NT2/D1 (cell line): ENCODE data around the gene MYL9.
A peak's percentile ranks its signal among the peaks of the same experiment; 100 is the strongest.

Experiments used
- DNase-seq: peaks from one replicate; pipeline ENCODE4 v3.0.0-alpha.2; 2011; ENCODE audit warnings: low read depth, low spot score
- H3K27me3 ChIP-seq: 2 replicates; pipeline ENCODE4 v1.6.0; 2011; ENCODE audit warnings: mild to moderate bottlenecking; ENCODE audit not compliant: insufficient read length, insufficient read depth
- H3K36me3 ChIP-seq: 2 replicates; pipeline ENCODE4 v1.6.1; 2011; ENCODE audit warnings: mild to moderate bottlenecking, low read length, mixed read lengths; ENCODE audit not compliant: insufficient read depth, insufficient read length
- H3K4me1 ChIP-seq: 2 replicates; pipeline ENCODE4 v1.5.1; 2011; ENCODE audit not compliant: insufficient read depth, insufficient read length
- H3K4me3 ChIP-seq: 2 replicates; pipeline ENCODE4 v1.5.1; 2011; ENCODE audit warnings: low read depth; ENCODE audit not compliant: insufficient read length
- H3K9ac ChIP-seq: 2 replicates; pipeline ENCODE4 v1.6.0; 2011; ENCODE audit warnings: low read depth; ENCODE audit not compliant: insufficient read length
- H3K9me3 ChIP-seq: 2 replicates; pipeline ENCODE4 v1.5.1; 2011; ENCODE audit warnings: mild to moderate bottlenecking, low read length; ENCODE audit not compliant: insufficient read depth
- SUZ12 ChIP-seq: IDR thresholded peaks from 2 replicates; pipeline ENCODE4 v1.6.1; 2011; ENCODE audit not compliant: insufficient read length, insufficient read depth; ENCODE audit errors: extremely low read depth
- YY1 ChIP-seq: IDR thresholded peaks from 2 replicates; pipeline ENCODE4 v1.6.1; 2011; ENCODE audit not compliant: insufficient read length, insufficient read depth
- ZNF274 ChIP-seq: IDR thresholded peaks from 2 replicates; pipeline ENCODE4 v1.6.1; 2011; ENCODE audit warnings: mild to moderate bottlenecking, low read depth, low read length

Gene MYL9

GRCh38 chr20:36541768-36542488 is 609 bp downstream of the MYL9 start:
- TF ChIP-seq ZNF274 (no peak), YY1 (no peak), SUZ12 (no peak)
- Histone ChIP-seq H3K9me3 (no peaks in the 10 kb centered on the region), H3K36me3 (peaks cover 45% of the 10 kb centered on the region), H3K27me3 (peaks cover 5% of the 10 kb centered on the region), H3K9ac (peak overlapping the region; percentile 94), H3K4me1 (peaks cover 33% of the 10 kb centered on the region), H3K4me3 (peak overlapping the region; percentile 86)
- DNase-seq = peak; percentile 54

GRCh38 chr20:36542516-36543183 is 1.3 kb downstream of the MYL9 start:
- peaks cover 5% of the 10 kb centered on the region for H3K27me3 ChIP-seq
- peaks cover 52% of the 10 kb centered on the region for H3K36me3 ChIP-seq
- H3K9me3 ChIP-seq = no peaks in the 10 kb centered on the region
- H3K4me3 ChIP-seq = peak overlapping the region; percentile 86
- no peak for DNase-seq
- no peak for TF ChIP-seq YY1
- no peak for TF ChIP-seq ZNF274
- TF ChIP-seq SUZ12 = no peak
- peak overlapping the region; percentile 94 for H3K9ac ChIP-seq
- H3K4me1 ChIP-seq = peaks cover 33% of the 10 kb centered on the region

GRCh38 chr20:36543184-36544133 is 2.1 kb downstream of the MYL9 start:
- DNase-seq = no peak
- Histone ChIP-seq H3K4me1 (peaks cover 33% of the 10 kb centered on the region), H3K9ac (peak overlapping the region; percentile 54), H3K36me3 (peaks cover 60% of the 10 kb centered on the region), H3K4me3 (peak overlapping the region; percentile 1), H3K27me3 (peaks cover 5% of the 10 kb centered on the region), H3K9me3 (no peaks in the 10 kb centered on the region)
- no peak for TF ChIP-seq ZNF274
- no peak for TF ChIP-seq SUZ12
- TF ChIP-seq YY1 = no peak

DNA sequence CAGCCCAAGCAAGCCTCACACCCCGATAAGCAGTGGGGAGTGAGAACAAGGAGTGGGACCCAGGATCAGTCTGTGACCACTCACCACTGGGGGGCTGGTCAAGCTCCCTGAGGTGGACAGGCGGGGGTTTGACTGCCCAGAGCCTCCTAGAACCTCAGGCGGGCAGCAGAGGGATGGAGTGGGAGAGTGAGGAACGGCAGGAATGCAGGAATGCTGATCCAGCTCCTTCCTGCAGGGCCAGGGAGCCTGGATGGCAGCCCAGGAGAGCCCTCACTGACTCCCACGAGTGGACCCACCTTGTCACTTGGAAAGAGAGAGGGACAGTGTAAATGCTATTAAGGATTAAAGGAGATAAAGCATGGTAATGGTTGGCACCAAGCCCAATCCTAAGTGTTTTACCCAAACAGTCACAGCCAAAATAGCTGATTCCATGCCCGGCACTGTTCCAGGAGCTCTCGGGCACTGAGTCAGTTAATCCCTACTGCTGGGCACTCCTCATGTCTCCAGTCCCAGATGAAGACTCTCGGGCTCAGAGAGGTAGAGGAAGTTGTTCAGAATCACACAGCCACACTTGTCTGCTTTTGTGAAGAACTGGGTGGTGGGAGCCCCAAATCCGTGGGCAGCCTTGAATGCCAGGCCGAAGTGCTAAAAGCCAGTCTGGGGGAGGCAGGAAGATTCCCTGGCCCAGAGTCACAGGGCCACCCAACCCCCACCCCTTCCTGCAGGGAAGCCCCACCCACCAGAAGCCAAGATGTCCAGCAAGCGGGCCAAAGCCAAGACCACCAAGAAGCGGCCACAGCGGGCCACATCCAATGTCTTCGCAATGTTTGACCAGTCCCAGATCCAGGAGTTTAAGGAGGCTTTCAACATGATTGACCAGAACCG is 3.1 kb downstream of the MYL9 start:
- H3K4me3 ChIP-seq = no peak overlapping the region
- peaks cover 33% of the 10 kb centered on the region for H3K4me1 ChIP-seq
- H3K9ac ChIP-seq = peak overlapping the region; percentile 54
- H3K27me3 ChIP-seq = peaks cover 5% of the 10 kb centered on the region
- peaks cover 68% of the 10 kb centered on the region for H3K36me3 ChIP-seq
- H3K9me3 ChIP-seq = no peaks in the 10 kb centered on the region
- DNase-seq = no peak
- TF ChIP-seq ZNF274 (no peak), SUZ12 (no peak), YY1 (no peak)

- Histone ChIP-seq H3K4me3 (no peak overlapping the region), H3K4me1 (peaks cover 32% of the 10 kb centered on the region), H3K27me3 (no peaks in the 10 kb centered on the region), H3K9ac (peak overlapping the region; percentile 22), H3K9me3 (no peaks in the 10 kb centered on the region), H3K36me3 (peaks cover 86% of the 10 kb centered on the region)
- TF ChIP-seq SUZ12 (no peak), ZNF274 (no peak), YY1 (no peak)
- no peak for DNase-seq
Measured at GRCh38 chr20:36546111-36546736, 4.9 kb downstream of the MYL9 start.
